ENCODE data around the gene LHFPL3. TPM values are rescaled to one million over a fixed set of nuclear protein-coding genes. Genes with fewer than 3 reads are reported as not detected.

Gene LHFPL3
- total and polyA plus RNA-seq, 2 experiments from 2014 or later = 0.24 TPM; not detected in 1

DNA sequence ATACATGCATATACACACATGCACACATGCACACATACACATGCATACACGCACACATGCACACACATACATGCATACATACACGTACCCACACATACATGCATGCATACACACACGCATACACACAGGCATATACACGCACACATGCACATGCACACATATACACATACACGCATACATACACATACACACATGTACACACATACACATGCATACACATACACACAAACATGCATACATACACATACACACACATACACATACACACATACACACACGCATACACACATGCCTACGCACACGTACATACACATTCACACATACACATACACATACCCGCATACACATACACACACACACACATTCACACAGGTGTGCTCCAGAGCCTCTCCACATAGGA is 604.6 kb downstream of the LHFPL3 start:
- Mint-ChIP-seq H3K4me3 (no peak overlapping the region; the same call in 2 of the 3 replicates), H3K36me3 (ENCODE audit: low read depth) (no peaks in the 10 kb centered on the region), H3K4me1 (peaks cover 17% of the 10 kb centered on the region), H3K27me3 (ENCODE audit: insufficient read depth, low read depth, poor library complexity) (peaks cover 2% of the 10 kb centered on the region), H3K27ac (no peak overlapping the region), H3K9me3 (no peaks in the 10 kb centered on the region; the same call in 2 of the 3 replicates)
- no peak for DNase-seq (ENCODE audit: low spot score)
- Histone ChIP-seq H3K9me2 (ENCODE audit: insufficient read depth) (no peaks in the 10 kb centered on the region), H3K36me3 (ENCODE audit: insufficient read depth) (no peaks in the 10 kb centered on the region), H3K4me1 (ENCODE audit: insufficient read depth) (peaks cover 7% of the 10 kb centered on the region; the same call in 1 of the 2 replicates), H4K20me1 (replicated peaks; ENCODE audit: insufficient read depth) (no peaks in the 10 kb centered on the region), H3K27me3 (ENCODE audit: insufficient read depth) (no peaks in the 10 kb centered on the region), H3F3A (replicated peaks; ENCODE audit: low read depth) (peaks cover 6% of the 10 kb centered on the region; the same call in 1 of the 2 replicates), H3K79me2 (replicated peaks; ENCODE audit: insufficient read depth) (no peaks in the 10 kb centered on the region), H3K4me2 (no peak overlapping the region), H3K4me3 (no peak overlapping the region), H2AFZ (no peak overlapping the region), H3K27ac (ENCODE audit: low read depth) (no peak overlapping the region)
- no peak for ATAC-seq
- TF ChIP-seq NANOG (IDR thresholded peaks at IDR 0.05; ENCODE audit: borderline replicate concordance) = no peak
- TF ChIP-seq, protein P1, sequence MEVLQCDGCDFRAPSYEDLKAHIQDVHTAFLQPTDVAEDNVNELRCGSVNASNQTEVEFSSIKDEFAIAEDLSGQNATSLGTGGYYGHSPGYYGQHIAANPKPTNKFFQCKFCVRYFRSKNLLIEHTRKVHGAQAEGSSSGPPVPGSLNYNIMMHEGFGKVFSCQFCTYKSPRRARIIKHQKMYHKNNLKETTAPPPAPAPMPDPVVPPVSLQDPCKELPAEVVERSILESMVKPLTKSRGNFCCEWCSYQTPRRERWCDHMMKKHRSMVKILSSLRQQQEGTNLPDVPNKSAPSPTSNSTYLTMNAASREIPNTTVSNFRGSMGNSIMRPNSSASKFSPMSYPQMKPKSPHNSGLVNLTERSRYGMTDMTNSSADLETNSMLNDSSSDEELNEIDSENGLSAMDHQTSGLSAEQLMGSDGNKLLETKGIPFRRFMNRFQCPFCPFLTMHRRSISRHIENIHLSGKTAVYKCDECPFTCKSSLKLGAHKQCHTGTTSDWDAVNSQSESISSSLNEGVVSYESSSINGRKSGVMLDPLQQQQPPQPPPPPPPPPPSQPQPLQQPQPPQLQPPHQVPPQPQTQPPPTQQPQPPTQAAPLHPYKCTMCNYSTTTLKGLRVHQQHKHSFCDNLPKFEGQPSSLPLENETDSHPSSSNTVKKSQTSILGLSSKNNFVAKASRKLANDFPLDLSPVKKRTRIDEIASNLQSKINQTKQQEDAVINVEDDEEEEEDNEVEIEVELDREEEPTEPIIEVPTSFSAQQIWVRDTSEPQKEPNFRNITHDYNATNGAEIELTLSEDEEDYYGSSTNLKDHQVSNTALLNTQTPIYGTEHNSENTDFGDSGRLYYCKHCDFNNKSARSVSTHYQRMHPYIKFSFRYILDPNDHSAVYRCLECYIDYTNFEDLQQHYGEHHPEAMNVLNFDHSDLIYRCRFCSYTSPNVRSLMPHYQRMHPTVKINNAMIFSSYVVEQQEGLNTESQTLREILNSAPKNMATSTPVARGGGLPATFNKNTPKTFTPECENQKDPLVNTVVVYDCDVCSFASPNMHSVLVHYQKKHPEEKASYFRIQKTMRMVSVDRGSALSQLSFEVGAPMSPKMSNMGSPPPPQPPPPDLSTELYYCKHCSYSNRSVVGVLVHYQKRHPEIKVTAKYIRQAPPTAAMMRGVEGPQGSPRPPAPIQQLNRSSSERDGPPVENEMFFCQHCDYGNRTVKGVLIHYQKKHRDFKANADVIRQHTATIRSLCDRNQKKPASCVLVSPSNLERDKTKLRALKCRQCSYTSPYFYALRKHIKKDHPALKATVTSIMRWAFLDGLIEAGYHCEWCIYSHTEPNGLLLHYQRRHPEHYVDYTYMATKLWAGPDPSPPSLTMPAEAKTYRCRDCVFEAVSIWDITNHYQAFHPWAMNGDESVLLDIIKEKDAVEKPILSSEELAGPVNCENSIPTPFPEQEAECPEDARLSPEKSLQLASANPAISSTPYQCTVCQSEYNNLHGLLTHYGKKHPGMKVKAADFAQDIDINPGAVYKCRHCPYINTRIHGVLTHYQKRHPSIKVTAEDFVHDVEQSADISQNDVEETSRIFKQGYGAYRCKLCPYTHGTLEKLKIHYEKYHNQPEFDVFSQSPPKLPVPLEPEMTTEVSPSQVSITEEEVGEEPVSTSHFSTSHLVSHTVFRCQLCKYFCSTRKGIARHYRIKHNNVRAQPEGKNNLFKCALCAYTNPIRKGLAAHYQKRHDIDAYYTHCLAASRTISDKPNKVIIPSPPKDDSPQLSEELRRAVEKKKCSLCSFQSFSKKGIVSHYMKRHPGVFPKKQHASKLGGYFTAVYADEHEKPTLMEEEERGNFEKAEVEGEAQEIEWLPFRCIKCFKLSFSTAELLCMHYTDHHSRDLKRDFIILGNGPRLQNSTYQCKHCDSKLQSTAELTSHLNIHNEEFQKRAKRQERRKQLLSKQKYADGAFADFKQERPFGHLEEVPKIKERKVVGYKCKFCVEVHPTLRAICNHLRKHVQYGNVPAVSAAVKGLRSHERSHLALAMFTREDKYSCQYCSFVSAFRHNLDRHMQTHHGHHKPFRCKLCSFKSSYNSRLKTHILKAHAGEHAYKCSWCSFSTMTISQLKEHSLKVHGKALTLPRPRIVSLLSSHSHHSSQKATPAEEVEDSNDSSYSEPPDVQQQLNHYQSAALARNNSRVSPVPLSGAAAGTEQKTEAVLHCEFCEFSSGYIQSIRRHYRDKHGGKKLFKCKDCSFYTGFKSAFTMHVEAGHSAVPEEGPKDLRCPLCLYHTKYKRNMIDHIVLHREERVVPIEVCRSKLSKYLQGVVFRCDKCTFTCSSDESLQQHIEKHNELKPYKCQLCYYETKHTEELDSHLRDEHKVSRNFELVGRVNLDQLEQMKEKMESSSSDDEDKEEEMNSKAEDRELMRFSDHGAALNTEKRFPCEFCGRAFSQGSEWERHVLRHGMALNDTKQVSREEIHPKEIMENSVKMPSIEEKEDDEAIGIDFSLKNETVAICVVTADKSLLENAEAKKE (CRISPR knock-in tag; IDR thresholded peaks at IDR 0.05) = no peak
- TF ChIP-seq, protein P2, sequence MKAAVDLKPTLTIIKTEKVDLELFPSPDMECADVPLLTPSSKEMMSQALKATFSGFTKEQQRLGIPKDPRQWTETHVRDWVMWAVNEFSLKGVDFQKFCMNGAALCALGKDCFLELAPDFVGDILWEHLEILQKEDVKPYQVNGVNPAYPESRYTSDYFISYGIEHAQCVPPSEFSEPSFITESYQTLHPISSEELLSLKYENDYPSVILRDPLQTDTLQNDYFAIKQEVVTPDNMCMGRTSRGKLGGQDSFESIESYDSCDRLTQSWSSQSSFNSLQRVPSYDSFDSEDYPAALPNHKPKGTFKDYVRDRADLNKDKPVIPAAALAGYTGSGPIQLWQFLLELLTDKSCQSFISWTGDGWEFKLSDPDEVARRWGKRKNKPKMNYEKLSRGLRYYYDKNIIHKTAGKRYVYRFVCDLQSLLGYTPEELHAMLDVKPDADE (IDR thresholded peaks at IDR 0.05) = no peak
- no peak for TF ChIP-seq JUNB (IDR thresholded peaks at IDR 0.05; ENCODE audit: unreplicated experiment)
- no peak for TF ChIP-seq POLR2AphosphoS5 (IDR thresholded peaks at IDR 0.05; ENCODE audit: low read depth)
- TF ChIP-seq EZH2phosphoT487 (IDR thresholded peaks at IDR 0.05; ENCODE audit: unreplicated experiment) = no peak
